Ovary (tissue), 3 donors: ENCODE data around the gene ANKRD6.

Experiments
- EP300 ChIP-seq: sonication (generic); formaldehyde crosslinking; IDR thresholded peaks from one replicate; pipeline ENCODE4 v1.6.1; 2017; ENCODE audit warnings: antibody characterized with exemption
- TF ChIP-seq, protein P1 (sequence below), 3 donors: fragments of 450-650 bp in 2 of 3; fragments of 200-600 bp in 1 of 3; IDR thresholded peaks; one replicate each; pipeline versions ENCODE4 v1.5.1 to v1.8.0; 2016 to 2022; ENCODE audit warnings: antibody characterized with exemption in 3 of 3, mild to moderate bottlenecking in 1 of 3
- donor health status: DM: no; HTN: no; CAD: no.

DNA sequence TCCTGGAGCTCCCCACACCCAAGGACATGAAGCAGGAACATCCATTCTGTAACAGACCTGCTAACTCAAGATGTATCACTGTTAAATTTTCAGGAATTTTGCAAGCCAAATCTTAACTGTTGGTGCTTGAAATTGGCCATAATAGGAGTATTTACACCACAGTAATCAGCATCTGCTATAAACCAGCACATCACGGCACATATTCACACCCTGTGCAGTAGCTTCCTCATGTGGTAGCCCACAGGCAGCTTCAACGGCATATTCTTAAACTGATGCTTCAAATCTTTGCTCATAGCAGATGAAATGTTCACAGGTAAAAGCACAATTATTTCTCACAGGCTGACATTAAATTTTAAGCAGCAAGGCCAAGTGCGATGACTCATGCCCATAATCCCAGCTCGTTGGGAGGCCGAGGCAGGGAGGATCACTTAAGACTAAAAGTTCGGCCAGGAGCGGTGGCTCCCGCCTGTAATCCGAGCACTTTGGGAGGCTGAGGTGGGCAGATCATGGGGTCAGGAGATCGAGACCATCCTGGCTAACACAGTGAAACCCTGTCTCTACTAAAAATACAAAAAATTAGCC is 249.1 kb downstream of the ANKRD6 start:
- TF ChIP-seq, protein P1, sequence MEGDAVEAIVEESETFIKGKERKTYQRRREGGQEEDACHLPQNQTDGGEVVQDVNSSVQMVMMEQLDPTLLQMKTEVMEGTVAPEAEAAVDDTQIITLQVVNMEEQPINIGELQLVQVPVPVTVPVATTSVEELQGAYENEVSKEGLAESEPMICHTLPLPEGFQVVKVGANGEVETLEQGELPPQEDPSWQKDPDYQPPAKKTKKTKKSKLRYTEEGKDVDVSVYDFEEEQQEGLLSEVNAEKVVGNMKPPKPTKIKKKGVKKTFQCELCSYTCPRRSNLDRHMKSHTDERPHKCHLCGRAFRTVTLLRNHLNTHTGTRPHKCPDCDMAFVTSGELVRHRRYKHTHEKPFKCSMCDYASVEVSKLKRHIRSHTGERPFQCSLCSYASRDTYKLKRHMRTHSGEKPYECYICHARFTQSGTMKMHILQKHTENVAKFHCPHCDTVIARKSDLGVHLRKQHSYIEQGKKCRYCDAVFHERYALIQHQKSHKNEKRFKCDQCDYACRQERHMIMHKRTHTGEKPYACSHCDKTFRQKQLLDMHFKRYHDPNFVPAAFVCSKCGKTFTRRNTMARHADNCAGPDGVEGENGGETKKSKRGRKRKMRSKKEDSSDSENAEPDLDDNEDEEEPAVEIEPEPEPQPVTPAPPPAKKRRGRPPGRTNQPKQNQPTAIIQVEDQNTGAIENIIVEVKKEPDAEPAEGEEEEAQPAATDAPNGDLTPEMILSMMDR (IDR thresholded peaks at IDR 0.05), result no peak
- no peak for TF ChIP-seq EP300
